NCI-H526 treated with DMSO at 0.1 percent for 48 hours (cell line): Measurements from ENCODE around the gene CCT7.

ENCODE experiments used
- DNase-seq: peaks from one replicate; lab custom pipeline; 2025; lab: John Stamatoyannopoulos, UW

Gene CCT7

DNA sequence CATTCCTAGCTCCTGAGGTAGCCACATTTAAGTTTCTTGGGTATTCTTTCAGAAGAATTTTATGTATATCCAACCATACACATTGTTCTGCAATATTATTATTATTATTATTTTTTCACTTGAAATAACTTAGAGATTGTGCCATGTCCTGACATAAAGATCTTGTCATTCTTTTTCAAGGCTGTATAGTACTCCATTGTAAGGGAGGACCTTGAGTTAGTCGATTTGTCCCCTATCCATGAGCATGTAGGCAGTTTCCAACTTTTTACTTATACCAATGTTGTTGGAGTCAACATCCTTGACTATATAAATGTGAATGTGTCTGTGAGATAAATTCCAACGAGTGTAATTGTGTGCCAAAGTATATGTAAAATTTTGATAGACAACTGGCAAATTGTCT lies 60.1 kb downstream of the CCT7 start:
- DNase-seq = no peak

DNA sequence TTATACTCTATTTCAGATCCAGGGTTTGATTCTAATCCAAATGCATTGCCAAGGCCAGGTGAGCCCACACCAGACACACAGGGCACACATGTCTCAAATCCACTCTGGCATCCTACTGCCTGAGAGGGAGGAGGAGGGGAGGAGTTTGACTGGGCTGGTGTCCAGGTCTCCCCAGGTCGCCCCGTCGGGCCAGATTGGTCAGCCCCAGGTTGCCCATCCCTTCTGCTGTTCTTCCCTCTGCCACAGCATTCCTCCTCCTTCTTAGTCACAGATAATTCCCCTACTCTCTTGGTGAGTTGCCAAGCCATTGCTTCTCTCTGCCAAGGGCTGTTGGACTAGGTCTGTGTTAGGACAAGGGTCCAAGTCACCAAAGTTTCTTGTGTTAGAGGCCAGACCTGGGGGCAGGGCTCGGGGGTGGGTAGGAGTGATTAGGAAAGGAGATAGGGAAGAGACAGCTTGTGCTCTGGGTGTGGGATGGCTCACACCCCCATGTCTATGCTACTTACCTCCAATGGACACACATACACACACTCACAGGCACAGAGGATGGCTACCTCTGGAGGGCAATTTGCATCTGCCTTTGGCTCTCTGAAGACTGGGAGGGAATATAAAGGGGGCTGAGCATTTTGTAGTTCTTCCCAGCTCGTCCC lies 61.8 kb downstream of the CCT7 start:
- no peak for DNase-seq

DNA sequence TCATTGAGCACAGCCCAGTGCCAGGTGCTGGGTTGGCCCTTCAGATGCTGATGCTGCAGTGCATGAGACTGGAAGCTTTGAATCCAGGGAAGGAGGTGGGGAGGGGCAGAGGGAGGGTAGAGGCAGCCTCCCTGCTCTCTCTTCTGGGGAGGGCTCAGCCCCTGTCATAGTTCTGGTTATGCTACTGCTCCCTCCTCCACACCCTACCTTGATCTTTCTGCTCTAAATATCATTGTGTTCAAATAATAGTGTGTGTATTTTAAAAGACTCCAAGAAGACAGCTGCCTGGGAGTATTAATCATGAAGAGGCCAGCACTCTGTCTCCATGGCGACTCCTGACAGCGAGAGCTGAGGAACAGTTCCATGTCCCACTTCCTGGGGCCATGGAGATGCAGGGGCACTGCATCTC lies 63.0 kb downstream of the CCT7 start:
- no peak for DNase-seq

DNA sequence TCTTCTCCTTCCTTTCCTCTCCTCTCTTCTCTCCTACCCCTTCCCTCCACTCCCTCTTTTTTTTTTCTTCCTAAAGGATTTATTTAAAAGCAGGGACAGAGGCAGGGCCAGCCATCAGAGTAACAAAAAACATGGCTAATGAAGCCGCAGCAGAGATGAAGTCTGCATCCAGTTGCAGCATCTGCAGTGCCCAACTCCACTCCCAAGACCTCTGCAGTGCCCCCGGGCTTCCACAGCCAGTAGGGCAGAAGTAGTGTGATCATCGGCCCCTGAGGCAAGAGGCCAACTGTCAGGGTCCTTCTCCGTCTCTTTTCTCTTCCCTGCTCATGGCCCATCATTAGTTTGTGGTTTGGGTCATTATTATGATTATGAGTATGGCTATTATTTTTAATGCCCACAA lies 63.5 kb downstream of the CCT7 start:
- no peak for DNase-seq

DNA sequence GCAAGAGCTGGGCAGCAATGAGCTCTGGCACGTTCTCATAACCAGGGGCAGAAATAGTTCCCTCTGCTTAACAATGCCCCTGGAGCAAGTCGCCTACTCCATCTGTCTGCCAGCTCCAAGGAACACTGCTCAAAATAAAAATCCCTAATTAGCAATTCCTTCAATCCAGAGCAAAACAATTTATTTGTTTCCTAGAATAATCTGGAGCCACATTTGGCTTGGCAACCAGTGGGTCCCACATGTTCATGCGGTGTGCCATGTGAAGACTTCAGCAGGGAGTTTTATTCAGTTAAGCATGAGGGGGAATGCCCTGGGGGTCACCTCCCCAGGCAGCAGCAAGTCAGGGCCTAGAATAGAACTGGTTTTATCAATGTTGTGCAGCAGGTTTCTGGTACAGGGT lies 66.8 kb downstream of the CCT7 start:
- DNase-seq = no peak

DNA sequence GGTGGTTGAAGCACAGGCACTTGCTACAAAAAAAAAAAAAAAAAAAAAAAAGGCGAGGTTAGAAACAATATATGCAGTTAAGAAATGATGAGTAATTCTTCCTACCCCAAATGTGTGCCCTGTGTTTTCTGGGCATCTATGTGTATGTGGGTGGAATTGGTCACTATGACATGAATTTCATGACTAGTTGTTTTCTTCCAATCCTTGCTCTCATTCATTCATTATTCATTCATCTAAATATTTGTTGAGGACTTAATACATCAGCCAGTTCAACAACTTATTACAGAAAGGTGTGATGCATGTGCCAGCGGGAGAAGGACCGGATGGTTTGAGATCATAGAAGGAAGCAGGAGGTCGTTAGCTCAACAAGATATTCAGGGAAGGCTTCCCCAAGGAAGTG lies 67.5 kb downstream of the CCT7 start:
- DNase-seq = no peak
